Astrocyte (in vitro differentiated cells and primary cell): ENCODE data around the gene STON1.

Experiments used
- EZH2 ChIP-seq: IDR thresholded peaks from 2 replicates; pipeline ENCODE4 v1.6.1; 2012; ENCODE audit warnings: mild to moderate bottlenecking, low read length, inconsistent platforms; ENCODE audit not compliant: insufficient read depth
- TF ChIP-seq, protein P1 (sequence below): IDR thresholded peaks from 2 replicates; pipeline ENCODE4 v1.5.1; 2011; ENCODE audit warnings: low read depth, mild to moderate bottlenecking, inconsistent platforms, low read length, moderate library complexity; ENCODE audit not compliant: insufficient read depth

DNA sequence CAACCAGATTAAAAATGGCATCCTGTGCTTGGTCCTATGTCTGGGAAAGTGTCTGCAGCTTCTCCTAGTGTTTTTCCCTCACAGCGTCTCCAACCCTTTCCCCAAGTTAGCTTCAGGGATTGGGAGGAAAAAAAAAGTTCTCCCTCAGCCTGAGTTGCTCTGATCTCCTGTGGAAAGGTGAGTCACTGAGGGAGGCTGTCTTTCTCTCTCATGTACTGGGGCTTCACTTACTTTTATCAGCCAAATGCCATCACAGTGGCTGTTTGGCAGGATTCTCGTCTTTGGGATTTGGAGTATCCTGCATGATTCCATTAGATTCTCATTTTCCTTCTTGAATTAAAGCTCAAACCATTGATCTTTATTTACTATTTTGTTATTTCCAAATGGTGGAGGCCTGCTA lies 105.8 kb downstream of the STON1 start:
- TF ChIP-seq, protein P1, sequence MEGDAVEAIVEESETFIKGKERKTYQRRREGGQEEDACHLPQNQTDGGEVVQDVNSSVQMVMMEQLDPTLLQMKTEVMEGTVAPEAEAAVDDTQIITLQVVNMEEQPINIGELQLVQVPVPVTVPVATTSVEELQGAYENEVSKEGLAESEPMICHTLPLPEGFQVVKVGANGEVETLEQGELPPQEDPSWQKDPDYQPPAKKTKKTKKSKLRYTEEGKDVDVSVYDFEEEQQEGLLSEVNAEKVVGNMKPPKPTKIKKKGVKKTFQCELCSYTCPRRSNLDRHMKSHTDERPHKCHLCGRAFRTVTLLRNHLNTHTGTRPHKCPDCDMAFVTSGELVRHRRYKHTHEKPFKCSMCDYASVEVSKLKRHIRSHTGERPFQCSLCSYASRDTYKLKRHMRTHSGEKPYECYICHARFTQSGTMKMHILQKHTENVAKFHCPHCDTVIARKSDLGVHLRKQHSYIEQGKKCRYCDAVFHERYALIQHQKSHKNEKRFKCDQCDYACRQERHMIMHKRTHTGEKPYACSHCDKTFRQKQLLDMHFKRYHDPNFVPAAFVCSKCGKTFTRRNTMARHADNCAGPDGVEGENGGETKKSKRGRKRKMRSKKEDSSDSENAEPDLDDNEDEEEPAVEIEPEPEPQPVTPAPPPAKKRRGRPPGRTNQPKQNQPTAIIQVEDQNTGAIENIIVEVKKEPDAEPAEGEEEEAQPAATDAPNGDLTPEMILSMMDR = no peak
- no peak for TF ChIP-seq EZH2
